HG03439 (cell line): Measurements from ENCODE around the gene UBR2.
A peak's percentile ranks its signal among the peaks of the same experiment; 100 is the strongest.
"Not testable (repeated sequence)": the region's sequence is repeated elsewhere in the genome, so short reads cannot be mapped to it uniquely, and the experiment has no call there.

Experiments
- ATAC-seq: cut with Tn5 transposase; IDR thresholded peaks from one replicate; pipeline ENCODE4 v1.9.1; 2021; ENCODE audit warnings: mild to moderate bottlenecking, moderate library complexity; ENCODE audit not compliant: unreplicated experiment

The UBR2 gene

DNA sequence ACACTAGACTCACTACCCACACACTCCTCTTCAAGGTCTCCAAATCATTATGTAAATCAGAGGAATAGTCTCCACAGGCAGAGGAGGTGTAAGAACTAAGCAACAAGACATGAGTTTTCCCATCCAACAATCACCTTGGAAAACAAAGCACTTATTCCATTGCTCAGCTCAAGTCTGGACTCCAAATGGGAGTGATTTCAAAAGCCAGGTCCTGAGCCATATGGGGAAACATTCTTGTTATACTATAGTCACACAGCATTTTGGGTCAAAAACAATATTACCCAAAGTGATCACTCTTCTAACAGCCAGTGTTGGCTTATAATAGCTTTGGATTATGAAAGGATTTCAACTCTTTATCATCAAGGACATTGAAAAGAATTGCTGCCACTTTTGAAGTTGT is 162.2 kb downstream of the UBR2 start:
- no peak for ATAC-seq

DNA sequence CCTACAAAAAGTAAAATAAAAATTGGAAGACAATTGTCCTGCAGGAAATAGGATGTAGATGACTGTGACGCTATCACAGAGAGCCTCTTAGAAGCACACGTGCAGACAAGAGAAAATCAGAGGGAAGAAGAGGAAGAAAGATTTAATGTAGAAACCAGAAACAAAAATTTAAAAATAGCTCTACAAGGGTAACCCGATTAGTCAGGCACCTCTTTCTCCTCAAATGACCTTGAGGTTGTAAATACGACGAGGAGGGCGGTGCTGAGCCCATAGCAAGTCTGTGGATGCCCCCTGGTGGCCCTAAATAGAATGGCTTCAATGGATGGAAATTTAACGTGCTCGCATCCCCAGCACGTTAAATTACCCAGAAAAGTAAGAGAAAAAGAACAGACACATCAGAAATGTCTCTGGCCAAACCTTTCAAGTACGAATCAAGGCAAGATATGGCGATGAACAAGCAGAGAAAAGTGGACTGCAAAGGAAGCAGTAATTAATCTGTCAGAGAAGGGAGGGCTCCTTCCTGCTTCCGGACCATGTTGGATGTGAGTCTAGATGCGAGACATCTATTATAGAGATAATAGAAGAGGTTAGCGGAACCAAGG is 162.8 kb downstream of the UBR2 start:
- ATAC-seq: peak; percentile 88

DNA sequence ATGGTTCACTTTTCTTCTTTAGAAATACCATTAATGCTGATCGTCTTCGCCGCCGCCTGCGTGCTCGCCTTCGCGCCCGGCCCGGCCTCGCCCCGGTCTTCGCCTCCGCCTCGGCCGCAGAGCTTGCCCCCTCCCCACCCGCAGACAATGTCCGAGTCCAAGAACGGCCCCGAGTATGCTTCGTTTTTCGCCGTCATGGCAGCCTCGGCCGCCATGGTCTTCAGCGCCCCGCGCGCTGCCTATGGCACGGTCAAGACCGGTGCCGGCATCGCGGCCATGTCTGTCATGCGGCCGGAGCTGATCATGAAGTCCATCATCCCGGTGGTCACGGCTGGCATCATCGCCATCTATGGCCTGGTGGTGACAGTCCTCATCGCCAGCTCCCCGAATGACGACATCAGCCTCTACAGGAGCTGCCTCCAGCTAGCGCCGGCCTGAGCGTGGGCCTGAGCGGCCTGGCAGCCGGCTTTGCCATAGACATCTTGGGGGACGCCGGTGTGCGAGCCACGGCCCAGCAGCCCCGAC is 163.3 kb downstream of the UBR2 start:
- ATAC-seq: no peak

DNA sequence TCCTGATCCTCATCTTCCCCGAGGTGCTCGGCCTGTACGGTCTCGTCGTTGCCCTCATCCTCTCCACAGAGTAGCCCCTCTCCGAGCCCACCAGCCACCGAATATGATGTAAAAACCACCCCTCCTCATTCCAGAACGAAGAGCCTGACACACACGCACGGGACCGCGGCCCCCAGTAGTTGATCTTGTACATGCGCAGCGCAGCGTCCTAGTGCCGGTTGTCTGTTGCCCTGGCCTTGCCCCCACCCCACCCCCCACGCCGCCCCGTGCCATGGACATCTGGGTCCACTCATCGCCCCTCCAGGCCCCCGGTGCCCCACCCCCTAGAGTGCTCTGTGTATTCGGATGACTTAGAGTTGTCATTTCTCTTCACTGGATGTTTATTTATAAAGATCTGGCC is 163.8 kb downstream of the UBR2 start:
- no peak for ATAC-seq

DNA sequence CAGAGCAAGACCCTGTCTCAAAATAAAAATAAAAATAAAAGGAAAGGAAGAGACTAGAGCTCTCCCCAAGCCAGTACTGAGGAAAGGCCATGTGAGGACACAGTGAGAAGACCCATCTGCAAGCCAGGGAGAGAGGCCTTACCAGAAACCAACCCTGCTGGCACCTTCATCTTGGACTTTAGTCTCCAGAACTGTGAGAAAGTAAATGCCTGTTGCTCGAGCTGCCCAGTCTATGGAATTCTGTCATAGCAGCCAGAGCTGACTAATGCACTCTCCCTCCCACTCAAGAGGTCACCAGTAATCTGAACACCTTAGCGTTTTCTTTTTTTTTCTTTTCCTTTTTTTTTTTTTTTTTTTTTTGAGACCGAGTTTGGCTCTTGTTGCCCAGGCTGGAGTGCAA is 165.9 kb downstream of the UBR2 start:
- ATAC-seq: no peak

DNA sequence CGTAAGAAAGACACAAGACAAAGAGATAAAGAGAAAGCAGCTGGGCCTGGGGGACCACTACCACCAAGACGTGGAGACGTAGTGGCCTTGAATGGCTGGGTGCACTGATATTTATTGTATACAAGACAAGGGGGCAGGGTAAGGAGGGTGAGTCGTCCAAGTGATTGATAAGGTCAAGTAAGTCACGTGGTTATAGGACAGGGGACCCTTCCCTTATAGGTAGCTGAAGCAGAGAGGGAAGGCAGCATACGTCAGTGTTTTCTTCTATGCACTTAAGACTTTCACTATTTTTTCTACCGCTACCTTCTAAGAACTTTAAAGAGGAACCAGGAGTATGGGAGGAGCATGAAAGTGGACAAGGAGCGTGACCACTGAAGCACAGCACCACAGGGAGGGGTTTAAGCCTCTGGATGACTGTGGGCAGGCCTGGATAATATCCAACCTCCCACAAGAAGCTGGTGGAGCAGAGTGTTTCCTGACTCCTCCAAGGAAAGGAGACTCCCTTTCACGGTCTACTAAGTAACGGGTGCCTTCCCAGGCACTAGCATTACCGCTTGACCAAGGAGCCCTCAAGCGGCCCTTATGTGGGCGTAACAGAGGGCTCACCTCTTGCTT is 170.1 kb downstream of the UBR2 start:
- not testable (repeated sequence) for ATAC-seq

DNA sequence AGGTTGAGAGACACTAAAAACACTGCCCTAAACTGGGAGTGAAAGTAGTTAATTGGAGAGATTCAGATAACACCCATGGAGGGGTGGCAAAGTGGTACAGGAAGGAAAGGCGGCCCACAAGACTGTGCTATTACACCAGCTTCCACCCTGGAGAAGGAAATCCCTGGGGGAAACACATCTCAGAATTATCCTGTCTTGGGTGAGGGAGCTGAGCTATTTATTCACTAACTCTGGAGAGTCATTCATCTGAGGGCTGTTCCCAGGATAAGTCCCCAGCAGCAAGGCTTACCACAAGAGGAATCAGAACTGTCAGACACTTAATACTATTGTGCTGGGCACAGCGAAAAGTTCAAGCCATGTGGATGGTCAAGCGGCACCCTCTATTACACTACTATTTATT is 172.1 kb downstream of the UBR2 start:
- no peak for ATAC-seq

DNA sequence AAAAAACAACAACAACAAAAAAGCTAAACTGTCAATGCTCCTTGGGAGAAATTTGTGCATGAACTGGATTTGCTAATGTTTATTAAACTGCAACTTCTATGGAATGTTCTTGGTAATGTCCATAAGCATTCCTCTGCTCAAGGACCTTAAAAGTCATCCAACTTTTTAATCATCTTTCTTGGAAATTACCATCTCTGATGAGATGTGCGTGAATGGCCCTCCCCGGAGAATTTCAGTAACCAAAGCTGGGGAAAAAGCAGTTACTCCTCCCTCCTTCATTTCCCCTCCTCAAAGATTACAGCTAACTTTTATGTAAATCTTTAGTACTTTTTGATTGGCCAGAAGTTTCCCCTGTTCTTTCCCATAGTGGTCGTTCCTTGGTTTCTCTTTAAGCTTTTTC is 176.9 kb downstream of the UBR2 start:
- no peak for ATAC-seq

DNA sequence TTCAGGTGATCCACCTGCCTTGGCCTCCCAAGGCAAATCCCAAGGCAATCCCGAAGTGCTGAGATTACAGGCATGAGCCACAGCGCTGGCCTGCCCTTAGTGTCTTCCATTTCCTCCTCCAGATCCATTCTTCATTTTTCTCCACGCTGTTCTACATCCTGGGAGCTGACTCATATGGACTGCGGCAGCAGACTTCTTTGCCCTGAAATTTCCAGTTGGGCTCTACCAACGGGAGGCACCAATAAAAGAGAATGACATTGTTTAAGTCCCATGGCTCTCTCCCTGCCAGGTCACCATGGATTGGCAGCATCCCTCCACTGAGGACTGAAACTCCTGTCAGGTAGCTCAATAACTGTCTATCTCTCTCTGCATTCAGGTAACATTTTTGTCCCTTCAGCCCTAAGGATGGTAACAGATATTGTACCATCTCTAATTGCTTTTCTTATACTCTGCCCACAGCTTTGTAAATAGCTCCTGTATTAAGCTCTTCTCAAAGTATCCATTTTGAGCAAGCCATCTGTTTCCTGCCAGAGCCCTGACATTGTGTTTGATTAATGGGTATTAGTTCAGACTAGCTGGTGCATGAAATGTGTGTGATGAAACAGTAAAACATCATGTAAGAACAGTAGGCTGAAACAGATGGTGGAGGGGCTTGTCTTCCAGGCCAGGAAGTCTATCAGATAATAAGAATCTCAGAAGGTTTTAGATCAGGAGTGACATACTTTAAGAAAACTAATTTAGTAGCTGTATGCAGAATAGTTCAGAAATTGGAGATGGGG is 178.5 kb downstream of the UBR2 start:
- ATAC-seq: no peak
